ENCODE data around the gene MBNL2. TPM values are rescaled to one million over a fixed set of nuclear protein-coding genes. Genes with fewer than 3 reads are reported as not detected.

MBNL2 gene
- total and polyA plus RNA-seq, 2 of the 13 experiments (the other 11 are each of a cell fraction or from before 2014, with no cell fraction given) = 30.8 to 59.0 TPM

DNA sequence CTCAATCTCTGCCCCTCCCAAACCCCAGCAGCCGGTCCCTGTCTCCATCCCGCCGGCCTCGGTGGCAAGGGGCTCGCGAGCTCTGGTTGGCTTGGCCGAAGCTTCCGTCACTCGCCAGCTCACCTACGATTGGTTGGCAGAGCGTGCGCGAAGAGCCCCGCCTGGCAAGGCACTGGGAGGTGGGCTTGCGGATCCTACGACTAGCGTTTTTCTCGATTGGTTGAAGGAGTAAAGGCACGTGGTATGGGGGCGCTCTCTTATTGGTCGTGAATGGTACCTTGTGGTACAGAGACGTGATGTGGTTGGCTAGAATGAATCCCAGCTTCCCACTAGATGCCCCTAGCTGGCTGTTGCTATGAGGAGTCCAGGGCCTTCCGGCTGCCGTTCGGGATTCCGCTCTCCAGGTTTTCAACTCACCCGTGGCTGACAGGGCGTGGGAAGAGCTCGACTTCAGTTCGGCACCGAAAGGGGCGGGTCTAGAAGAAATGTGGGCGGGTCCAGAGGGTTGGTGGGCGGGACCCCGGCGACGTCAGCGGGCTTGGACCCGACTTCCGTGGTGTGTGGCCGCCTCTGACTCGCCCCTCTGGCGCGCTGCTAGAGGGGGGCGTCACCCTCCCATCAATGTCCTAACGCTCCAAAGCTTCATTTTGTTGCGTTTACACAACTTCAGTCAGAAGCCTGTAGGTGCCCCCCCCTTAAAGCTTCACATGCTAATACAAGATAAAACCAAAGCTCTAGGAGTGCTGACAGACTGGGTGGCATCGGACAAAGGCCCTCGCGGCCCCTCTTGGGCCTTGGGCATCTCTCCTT is 211.0 kb downstream of the MBNL2 start (continued):
- TF ChIP-seq, protein P1, sequence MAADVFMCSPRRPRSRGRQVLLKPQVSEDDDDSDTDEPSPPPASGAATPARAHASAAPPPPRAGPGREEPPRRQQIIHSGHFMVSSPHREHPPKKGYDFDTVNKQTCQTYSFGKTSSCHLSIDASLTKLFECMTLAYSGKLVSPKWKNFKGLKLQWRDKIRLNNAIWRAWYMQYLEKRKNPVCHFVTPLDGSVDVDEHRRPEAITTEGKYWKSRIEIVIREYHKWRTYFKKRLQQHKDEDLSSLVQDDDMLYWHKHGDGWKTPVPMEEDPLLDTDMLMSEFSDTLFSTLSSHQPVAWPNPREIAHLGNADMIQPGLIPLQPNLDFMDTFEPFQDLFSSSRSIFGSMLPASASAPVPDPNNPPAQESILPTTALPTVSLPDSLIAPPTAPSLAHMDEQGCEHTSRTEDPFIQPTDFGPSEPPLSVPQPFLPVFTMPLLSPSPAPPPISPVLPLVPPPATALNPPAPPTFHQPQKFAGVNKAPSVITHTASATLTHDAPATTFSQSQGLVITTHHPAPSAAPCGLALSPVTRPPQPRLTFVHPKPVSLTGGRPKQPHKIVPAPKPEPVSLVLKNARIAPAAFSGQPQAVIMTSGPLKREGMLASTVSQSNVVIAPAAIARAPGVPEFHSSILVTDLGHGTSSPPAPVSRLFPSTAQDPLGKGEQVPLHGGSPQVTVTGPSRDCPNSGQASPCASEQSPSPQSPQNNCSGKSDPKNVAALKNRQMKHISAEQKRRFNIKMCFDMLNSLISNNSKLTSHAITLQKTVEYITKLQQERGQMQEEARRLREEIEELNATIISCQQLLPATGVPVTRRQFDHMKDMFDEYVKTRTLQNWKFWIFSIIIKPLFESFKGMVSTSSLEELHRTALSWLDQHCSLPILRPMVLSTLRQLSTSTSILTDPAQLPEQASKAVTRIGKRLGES (CRISPR knock-in tag; IDR thresholded peaks at IDR 0.05; ENCODE audit: borderline replicate concordance) = no peak
- TF ChIP-seq SIX4 (CRISPR knock-in tag; IDR thresholded peaks at IDR 0.05) = no peak
- TF ChIP-seq POLR2AphosphoS2 (IDR thresholded peaks at IDR 0.05; ENCODE audit: low read depth, low read length) = no peak
- TF ChIP-seq RARG (CRISPR knock-in tag; IDR thresholded peaks at IDR 0.05; ENCODE audit: low read depth) = peak; percentile 86; the same call in 1 of the 2 replicates
- TF ChIP-seq TRIM22 (IDR thresholded peaks at IDR 0.05) = no peak
- TF ChIP-seq ELF4 (CRISPR knock-in tag; IDR thresholded peaks at IDR 0.05; ENCODE audit: borderline replicate concordance) = peak; percentile 92
- TF ChIP-seq AGO1 (IDR thresholded peaks at IDR 0.05; ENCODE audit: low read depth, low read length, poor library complexity, severe bottlenecking) = no peak
- TF ChIP-seq ZBTB8A (CRISPR knock-in tag; IDR thresholded peaks at IDR 0.05; ENCODE audit: borderline replicate concordance, low read depth) = no peak
- TF ChIP-seq CEBPZ (IDR thresholded peaks at IDR 0.05; ENCODE audit: low read length) = no peak
- TF ChIP-seq ZNF660 (CRISPR knock-in tag; IDR thresholded peaks at IDR 0.05; ENCODE audit: borderline replicate concordance, low read depth) = no peak
- TF ChIP-seq, protein P2, sequence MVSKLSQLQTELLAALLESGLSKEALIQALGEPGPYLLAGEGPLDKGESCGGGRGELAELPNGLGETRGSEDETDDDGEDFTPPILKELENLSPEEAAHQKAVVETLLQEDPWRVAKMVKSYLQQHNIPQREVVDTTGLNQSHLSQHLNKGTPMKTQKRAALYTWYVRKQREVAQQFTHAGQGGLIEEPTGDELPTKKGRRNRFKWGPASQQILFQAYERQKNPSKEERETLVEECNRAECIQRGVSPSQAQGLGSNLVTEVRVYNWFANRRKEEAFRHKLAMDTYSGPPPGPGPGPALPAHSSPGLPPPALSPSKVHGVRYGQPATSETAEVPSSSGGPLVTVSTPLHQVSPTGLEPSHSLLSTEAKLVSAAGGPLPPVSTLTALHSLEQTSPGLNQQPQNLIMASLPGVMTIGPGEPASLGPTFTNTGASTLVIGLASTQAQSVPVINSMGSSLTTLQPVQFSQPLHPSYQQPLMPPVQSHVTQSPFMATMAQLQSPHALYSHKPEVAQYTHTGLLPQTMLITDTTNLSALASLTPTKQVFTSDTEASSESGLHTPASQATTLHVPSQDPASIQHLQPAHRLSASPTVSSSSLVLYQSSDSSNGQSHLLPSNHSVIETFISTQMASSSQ (IDR thresholded peaks at IDR 0.05; ENCODE audit: low read depth) = peak; percentile 41; the same call in 1 of the 2 replicates
- TF ChIP-seq, protein P2 (CRISPR knock-in tag; IDR thresholded peaks at IDR 0.05; ENCODE audit: borderline replicate concordance) = peak; percentile 48; the same call in 1 of the 2 replicates
- no peak; the same call in 1 of the 2 replicates for TF ChIP-seq ZNF816 (CRISPR knock-in tag; IDR thresholded peaks at IDR 0.05; ENCODE audit: borderline replicate concordance)
- TF ChIP-seq NFYC (CRISPR knock-in tag; IDR thresholded peaks at IDR 0.05) = peak; percentile 96
- no peak for TF ChIP-seq CCAR2 (optimal IDR thresholded peaks at IDR 0.05; ENCODE audit: low read depth, low read length)
- TF ChIP-seq KLF6 (CRISPR knock-in tag; IDR thresholded peaks at IDR 0.05) = peak; percentile 9; the same call in 1 of the 2 replicates
